Measurements from ENCODE around the gene USP54.

DNA sequence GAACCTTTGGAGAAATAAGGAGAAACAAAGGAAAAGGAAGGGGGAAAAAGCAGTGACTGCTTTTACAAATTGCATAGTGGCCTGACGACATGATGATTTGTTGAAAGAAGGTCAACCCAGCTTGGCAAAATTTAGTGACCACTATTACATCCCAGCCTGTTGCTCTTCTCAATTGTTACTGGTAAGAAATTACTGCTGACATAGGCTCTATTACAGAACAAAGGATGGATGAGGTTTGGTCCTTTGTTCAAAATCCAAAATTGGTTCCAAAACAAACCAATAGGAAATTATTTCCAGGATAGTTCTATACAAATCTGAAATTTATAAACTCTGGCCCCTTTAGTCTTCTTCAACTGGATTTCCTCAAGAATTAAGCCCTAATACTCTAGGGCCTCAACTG, 39.6 kb downstream of the USP54 start:
- TF ChIP-seq, protein P1, sequence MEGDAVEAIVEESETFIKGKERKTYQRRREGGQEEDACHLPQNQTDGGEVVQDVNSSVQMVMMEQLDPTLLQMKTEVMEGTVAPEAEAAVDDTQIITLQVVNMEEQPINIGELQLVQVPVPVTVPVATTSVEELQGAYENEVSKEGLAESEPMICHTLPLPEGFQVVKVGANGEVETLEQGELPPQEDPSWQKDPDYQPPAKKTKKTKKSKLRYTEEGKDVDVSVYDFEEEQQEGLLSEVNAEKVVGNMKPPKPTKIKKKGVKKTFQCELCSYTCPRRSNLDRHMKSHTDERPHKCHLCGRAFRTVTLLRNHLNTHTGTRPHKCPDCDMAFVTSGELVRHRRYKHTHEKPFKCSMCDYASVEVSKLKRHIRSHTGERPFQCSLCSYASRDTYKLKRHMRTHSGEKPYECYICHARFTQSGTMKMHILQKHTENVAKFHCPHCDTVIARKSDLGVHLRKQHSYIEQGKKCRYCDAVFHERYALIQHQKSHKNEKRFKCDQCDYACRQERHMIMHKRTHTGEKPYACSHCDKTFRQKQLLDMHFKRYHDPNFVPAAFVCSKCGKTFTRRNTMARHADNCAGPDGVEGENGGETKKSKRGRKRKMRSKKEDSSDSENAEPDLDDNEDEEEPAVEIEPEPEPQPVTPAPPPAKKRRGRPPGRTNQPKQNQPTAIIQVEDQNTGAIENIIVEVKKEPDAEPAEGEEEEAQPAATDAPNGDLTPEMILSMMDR (IDR thresholded peaks at IDR 0.05) = no peak
- TF ChIP-seq POLR2A (IDR thresholded peaks at IDR 0.05) = no peak

Data from Peyer's patch (tissue), 4 donors.